H1 (cell line): ENCODE measurements around the gene SLC39A6. TPM values are rescaled to one million over a fixed set of nuclear protein-coding genes. Genes with fewer than 3 reads are reported as not detected.

ENCODE experiments used
- CTCF ChIA-PET: fragments of 300-600 bp; sonication (Branson Sonifier 250); formaldehyde crosslinking; loops from one replicate; lab custom pipeline; 2021; ENCODE audit not compliant: partially characterized antibody; lab: Charles Lee
- POLR2A ChIA-PET: fragments of 300-600 bp; sonication (Branson Sonifier 250); formaldehyde crosslinking; loops from one replicate; lab custom pipeline; 2021; ENCODE audit warnings: inconsistent platforms; ENCODE audit not compliant: partially characterized antibody; lab: Charles Lee
- DNase-seq, 2 experiments: peaks; one replicate each; pipeline versions ENCODE4 v3.0.0 to v3.0.0-alpha.2; 2010 to 2022; ENCODE audit warnings: low spot score in 2 of 2, low read depth in 1 of 2, mixed read lengths in 1 of 2
- FAIRE-seq: peaks from 2 replicates; lab custom pipeline; 2011; peaks lifted over from hg19 to GRCh38; lab: Jason Lieb, UNC
- H2AFZ ChIP-seq: 2 replicates; pipeline ENCODE4 v1.8.1; 2012; ENCODE audit warnings: low read length, inconsistent platforms
- H2AK5ac ChIP-seq: 2 replicates; pipeline ENCODE4 v1.6.1; 2013; ENCODE audit warnings: low read depth, low read length
- H2BK120ac ChIP-seq: replicated peaks from 2 replicates; pipeline ENCODE3; 2013; ENCODE audit warnings: low read depth, low read length, inconsistent platforms
- H2BK12ac ChIP-seq: 2 replicates; pipeline ENCODE4 v1.6.1; 2013; ENCODE audit warnings: low read depth, low read length
- H2BK15ac ChIP-seq: 2 replicates; pipeline ENCODE4 v1.6.1; 2013; ENCODE audit warnings: low read length
- H2BK20ac ChIP-seq: 2 replicates; pipeline ENCODE4 v1.6.1; 2013; ENCODE audit warnings: low read length
- H2BK5ac ChIP-seq: 2 replicates; pipeline ENCODE4 v1.6.1; 2013; ENCODE audit warnings: low read depth, low read length
- H3K14ac ChIP-seq: 2 replicates; pipeline ENCODE4 v1.6.1; 2013; ENCODE audit warnings: inconsistent platforms; ENCODE audit not compliant: insufficient read length
- H3K18ac ChIP-seq: 2 replicates; pipeline ENCODE4 v1.6.1; 2013; ENCODE audit warnings: low read length; ENCODE audit errors: extremely low read depth
- H3K23ac ChIP-seq: 2 replicates; pipeline ENCODE4 v1.6.1; 2013; ENCODE audit warnings: inconsistent platforms; ENCODE audit not compliant: insufficient read length
- H3K23me2 ChIP-seq: 2 replicates; pipeline ENCODE4 v1.6.1; 2013; ENCODE audit warnings: low read depth, low read length
- H3K27ac ChIP-seq: 2 replicates; pipeline ENCODE4 v1.6.1; 2011; ENCODE audit warnings: low read depth, low read length, inconsistent platforms
- H3K27me3 ChIP-seq, 4 experiments: replicated peaks in 1 of 4; 1 replicate in 1 of 4; 2 replicates in 3 of 4; pipeline versions ENCODE4 v1.6.1 to v1.8.1; 2011 to 2013; ENCODE audit warnings: low read length in 3 of 4, mild to moderate bottlenecking in 3 of 4, inconsistent platforms in 2 of 4, mixed read lengths in 2 of 4, moderate library complexity in 1 of 4; ENCODE audit not compliant: control insufficient read depth in 3 of 4, insufficient read depth in 3 of 4; ENCODE audit errors: extremely low read depth in 1 of 4
- H3K36me3 ChIP-seq, 4 experiments: 2 replicates each; pipeline versions ENCODE4 v1.6.1 to v1.8.1; 2011 to 2013; ENCODE audit warnings: mild to moderate bottlenecking in 4 of 4, low read length in 3 of 4, moderate library complexity in 2 of 4, control low read depth in 1 of 4, inconsistent platforms in 1 of 4; ENCODE audit not compliant: insufficient read depth in 4 of 4, control insufficient read depth in 2 of 4
- H3K4ac ChIP-seq: replicated peaks from 2 replicates; pipeline ENCODE3; 2013; ENCODE audit warnings: low read length, low read depth, mixed read lengths, inconsistent platforms; ENCODE audit not compliant: insufficient read length
- H3K4me1 ChIP-seq, 4 experiments: replicated peaks in 1 of 4; 1 replicate in 1 of 4; 2 replicates in 3 of 4; pipeline versions ENCODE4 v1.6.1 to v1.8.1; 2011 to 2013; ENCODE audit warnings: low read length in 3 of 4, inconsistent platforms in 2 of 4, mixed read lengths in 1 of 4; ENCODE audit not compliant: insufficient read depth in 4 of 4, control insufficient read depth in 3 of 4
- H3K4me2 ChIP-seq, 2 experiments: 2 replicates each; pipeline versions ENCODE4 v1.6.1 to v1.8.1; 2011 to 2013; ENCODE audit warnings: low read depth in 2 of 2, low read length in 2 of 2, control low read depth in 1 of 2, inconsistent platforms in 1 of 2, mild to moderate bottlenecking in 1 of 2; ENCODE audit not compliant: insufficient read depth in 1 of 2
- H3K4me3 ChIP-seq, 4 experiments: fragments of 200-600, 300-600 bp in 1 of 4; sonication (generic), shearing (Covaris generic), sonication (Bioruptor Twin) in 1 of 4; 2 replicates each; pipeline versions ENCODE4 v1.5.1 to v1.8.1; 2011 to 2016; ENCODE audit warnings: low read length in 4 of 4, low read depth in 3 of 4, control low read depth in 2 of 4, inconsistent platforms in 2 of 4, mild to moderate bottlenecking in 2 of 4, mixed read lengths in 1 of 4, moderate library complexity in 1 of 4; ENCODE audit not compliant: insufficient read depth in 2 of 4; ENCODE audit errors: extremely low read depth in 1 of 4
- H3K56ac ChIP-seq: replicated peaks from 2 replicates; pipeline ENCODE3; 2013; ENCODE audit warnings: low read depth, mild to moderate bottlenecking, mixed read lengths, low read length, inconsistent platforms; ENCODE audit not compliant: insufficient read length
- H3K79me1 ChIP-seq: 2 replicates; pipeline ENCODE4 v1.6.1; 2013; ENCODE audit warnings: low read depth, low read length, control low read depth
- H3K79me2 ChIP-seq, 2 experiments: 2 replicates each; pipeline versions ENCODE4 v1.6.1 to v1.8.1; 2012 to 2013; ENCODE audit warnings: low read length in 2 of 2, mild to moderate bottlenecking in 2 of 2, inconsistent platforms in 1 of 2; ENCODE audit not compliant: insufficient read depth in 2 of 2, control insufficient read depth in 1 of 2
- H3K9ac ChIP-seq, 4 experiments: replicated peaks in 1 of 4; 1 replicate in 1 of 4; 2 replicates in 3 of 4; pipeline versions ENCODE4 v1.6.1 to v1.8.1; 2011 to 2013; ENCODE audit warnings: low read depth in 3 of 4, low read length in 3 of 4, control low read depth in 2 of 4, mild to moderate bottlenecking in 2 of 4, moderate library complexity in 2 of 4, inconsistent platforms in 1 of 4; ENCODE audit errors: extremely low read depth in 1 of 4
- H3K9me3 ChIP-seq, 2 experiments: 2 replicates each; pipeline versions ENCODE4 v1.6.1 to v1.8.1; 2012 to 2013; ENCODE audit warnings: mild to moderate bottlenecking in 2 of 2, moderate library complexity in 2 of 2, control low read depth in 1 of 2, inconsistent platforms in 1 of 2, low read depth in 1 of 2, low read length in 1 of 2, mixed read lengths in 1 of 2; ENCODE audit not compliant: insufficient read depth in 2 of 2
- H4K20me1 ChIP-seq, 2 experiments: replicated peaks in 1 of 2; 2 replicates each; pipeline versions ENCODE3 to v1.8.1; 2011 to 2013; ENCODE audit warnings: inconsistent platforms in 2 of 2, low read length in 2 of 2, mild to moderate bottlenecking in 1 of 2; ENCODE audit not compliant: insufficient read depth in 2 of 2, control insufficient read depth in 1 of 2
- H4K5ac ChIP-seq: 2 replicates; pipeline ENCODE4 v1.6.1; 2013; ENCODE audit warnings: low read length, low read depth, mixed read lengths, inconsistent platforms; ENCODE audit not compliant: insufficient read length
- H4K8ac ChIP-seq: 2 replicates; pipeline ENCODE4 v1.8.0; 2013; ENCODE audit warnings: mild to moderate bottlenecking, moderate library complexity, low read length, inconsistent platforms; ENCODE audit not compliant: insufficient read depth; ENCODE audit errors: extremely low read depth
- H4K91ac ChIP-seq: replicated peaks from 2 replicates; pipeline ENCODE3; 2013; ENCODE audit warnings: low read length, mixed read lengths, inconsistent platforms; ENCODE audit not compliant: insufficient read length
- ASH2L ChIP-seq: fragments of 200-600, 300-600 bp; sonication (generic); IDR thresholded peaks from one replicate; pipeline ENCODE4 v1.7.1; 2017; ENCODE audit warnings: low read length
- BCL11A ChIP-seq, 2 experiments: IDR thresholded peaks; one replicate each; pipeline ENCODE4 v1.6.1; 2011; ENCODE audit warnings: low read depth in 2 of 2, low read length in 2 of 2, mild to moderate bottlenecking in 2 of 2
- HDAC2 ChIP-seq, 2 experiments: fragments of 300-600 bp in 1 of 2; sonication (generic) in 1 of 2; IDR thresholded peaks; 2 replicates each; pipeline ENCODE4 v1.6.1; 2011 to 2012; ENCODE audit warnings: low read depth in 2 of 2, low read length in 2 of 2, mild to moderate bottlenecking in 2 of 2, moderate library complexity in 2 of 2, borderline replicate concordance in 1 of 2, inconsistent platforms in 1 of 2
- RAD21 ChIP-seq, 2 experiments: IDR thresholded peaks in 1 of 2; conservative IDR thresholded peaks in 1 of 2; 2 replicates each; pipeline ENCODE4 v1.6.1; 2011; ENCODE audit warnings: low read depth in 2 of 2, low read length in 2 of 2, improper control_type of control experiment in 1 of 2, inconsistent platforms in 1 of 2, mild to moderate bottlenecking in 1 of 2, moderate library complexity in 1 of 2
- RBBP5 ChIP-seq: IDR thresholded peaks from 2 replicates; pipeline ENCODE4 v1.7.1; 2012; ENCODE audit warnings: low read depth, mild to moderate bottlenecking, inconsistent platforms, low read length, moderate library complexity, borderline replicate concordance
- SAP30 ChIP-seq: fragments of 300-600 bp; sonication (generic); IDR thresholded peaks from 2 replicates; pipeline ENCODE4 v1.7.1; 2012; ENCODE audit warnings: low read length, moderate library complexity, mild to moderate bottlenecking, inconsistent platforms; ENCODE audit not compliant: insufficient read depth, insufficient replicate concordance
- SP2 ChIP-seq: IDR thresholded peaks from 2 replicates; pipeline ENCODE4 v1.6.1; 2012; ENCODE audit warnings: mild to moderate bottlenecking, low read length, inconsistent platforms
- SP4 ChIP-seq: IDR thresholded peaks from 2 replicates; pipeline ENCODE4 v1.6.1; 2012; ENCODE audit warnings: low read length, inconsistent platforms
- TAF7 ChIP-seq: optimal IDR thresholded peaks from 2 replicates; pipeline ENCODE3; 2011; ENCODE audit warnings: low read depth, mild to moderate bottlenecking, inconsistent platforms, low read length, moderate library complexity, borderline replicate concordance
- TBP ChIP-seq: IDR thresholded peaks from 2 replicates; pipeline ENCODE4 v1.6.1; 2011; ENCODE audit warnings: low read depth, low read length, improper control_type of control experiment
- TEAD4 ChIP-seq: IDR thresholded peaks from 2 replicates; pipeline ENCODE4 v1.6.1; 2012; ENCODE audit warnings: low read depth, low read length, inconsistent platforms, mixed read lengths
- ZNF274 ChIP-seq: IDR thresholded peaks from 2 replicates; pipeline ENCODE4 v1.7.0; 2012; ENCODE audit warnings: low read length, borderline replicate concordance; ENCODE audit errors: extremely low read depth
- WGBS, 2 experiments: shearing (Covaris generic) in 1 of 2; methylation state at CpG; one replicate each; pipeline versions ENCODE4 v1.1.6 to v1.1.7; 2013 to 2015; ENCODE audit warnings: low lambda C conversion rate in 2 of 2, mixed read lengths in 2 of 2, inconsistent platforms in 1 of 2, low coverage in 1 of 2, missing lambda C conversion rate in 1 of 2; ENCODE audit not compliant: insufficient replicate concordance in 2 of 2, insufficient coverage in 1 of 2, insufficient read length in 1 of 2; ENCODE audit errors: extremely low coverage in 1 of 2, missing lambda C conversion rate in 1 of 2; 5-methylcytosine and 5-hydroxymethylcytosine counted together
- polyA plus RNA-seq, 7 experiments: library from polyadenylated mRNA; depleted of rRNA in 3 of 7; stranded (reverse) in 5 of 7; unstranded in 2 of 7; fragments of >200 nt in 5 of 7; fragments of 200-250 nt in 2 of 7; gene quantifications; 1 replicate in 5 of 7; 2 replicates in 1 of 7; 4 replicates in 1 of 7; pipeline versions ENCODE4 v1.2.1 to v1.2.3, GENCODE V29; 2011 to 2013; ENCODE audit warnings: missing spikeins in 2 of 7, mixed read lengths in 2 of 7
- total RNA-seq: library from RNA; stranded (reverse); fragmentation: NEBNext Ultra II Directional; extraction: Animal tissue kit (Norgen Biotek cat#: 25700); gene quantifications from 2 replicates; pipeline ENCODE4 v1.2.1, GENCODE V29; 2021

The SLC39A6 gene
- total and polyA plus RNA-seq, 2 of the 8 experiments (the other 6 are each of a cell fraction or from before 2014, with no cell fraction given), result 36.8 to 55.4 TPM

DNA sequence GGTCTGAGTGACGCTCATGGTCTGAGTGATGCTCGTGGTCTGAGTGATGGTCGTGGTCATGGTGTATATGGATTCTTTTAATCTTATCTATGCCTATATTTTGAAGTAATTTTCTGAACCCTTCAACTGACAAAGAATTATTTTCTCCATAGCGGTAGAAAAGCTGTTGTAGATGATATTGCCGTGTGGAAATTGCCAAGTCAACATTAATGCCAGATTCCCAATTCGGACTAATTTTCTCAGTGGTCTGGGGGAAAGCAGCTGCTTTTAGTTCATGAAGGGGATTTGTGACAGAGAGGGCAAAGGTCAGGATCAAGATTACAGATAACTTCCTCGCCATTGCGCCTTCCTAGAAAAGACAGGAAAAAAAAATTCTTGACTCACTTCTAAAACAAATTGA, 2.5 kb downstream of the SLC39A6 start:
- H3K4me2 ChIP-seq, result no peak overlapping the region
- no peak overlapping the region for H4K5ac ChIP-seq
- H3K79me2 ChIP-seq, result peaks cover 23 to 47% of the 10 kb centered on the region in 2 experiments
- H2BK120ac ChIP-seq, result no peak overlapping the region
- H3K36me3 ChIP-seq, result peaks cover 2 to 34% (median 16%) of the 10 kb centered on the region in 4 experiments; a peak in 5 of 8 replicates
- WGBS, 2 experiments, result 87% methylated on average over 8 of the region's 8 CpGs; no CpG with 5 or more reads in 1 of the 2 experiments
- no peak overlapping the region for H3K56ac ChIP-seq
- H3K27ac ChIP-seq, result no peak overlapping the region
- H2BK20ac ChIP-seq, result no peak overlapping the region
- H3K27me3 ChIP-seq, result 0 out of 7 replicates have a peak, but pooled peaks cover 0 to 2% (median 0%) of the 10 kb centered on the region in 4 experiments
- POLR2A ChIA-PET, result interaction anchor here (0.6 to 1.6 kb wide), 2 partner anchors 15 to 464 kb away, joined by 3 read pairs; no protein-coding TSS in a partner anchor
- H2BK12ac ChIP-seq, result no peak overlapping the region
- peaks cover 12% of the 10 kb centered on the region for H3K23me2 ChIP-seq
- CTCF ChIA-PET, result interaction anchor here (1.0 to 2.7 kb wide), 2 partner anchors 29 to 109 kb away, joined by 3 to 14 read pairs; no protein-coding TSS in a partner anchor
- H2AFZ ChIP-seq, result no peak overlapping the region
- peaks cover 5 to 22% of the 10 kb centered on the region in 2 experiments for H4K20me1 ChIP-seq
- H3K4ac ChIP-seq, result no peak overlapping the region
- H2BK15ac ChIP-seq, result no peak overlapping the region
- FAIRE-seq (no peak), DNase-seq (no peak)
- H3K4me3 ChIP-seq, result no peak overlapping the region
- no peak overlapping the region for H3K23ac ChIP-seq
- H3K9ac ChIP-seq, result no peak overlapping the region
- H3K14ac ChIP-seq, result no peak overlapping the region
- peaks cover 9% of the 10 kb centered on the region for H3K79me1 ChIP-seq
- no peak overlapping the region for H2AK5ac ChIP-seq
- no peak overlapping the region for H3K18ac ChIP-seq
- H2BK5ac ChIP-seq, result no peak overlapping the region
- H3K9me3 ChIP-seq, result no peaks in the 10 kb centered on the region
- peaks cover 0 to 6% (median 3%) of the 10 kb centered on the region in 4 experiments; a peak in 3 of 7 replicates for H3K4me1 ChIP-seq
- no peak overlapping the region for H4K8ac ChIP-seq
- no peak overlapping the region for H4K91ac ChIP-seq
- TF ChIP-seq ZNF274 (no peak), BCL11A (IDR thresholded peaks at IDR 0.05; ENCODE audit: low read depth in 2 of 2, low read length in 2 of 2) (no peak), SP4 (no peak), TAF7 (no peak), RBBP5 (no peak), SAP30 (no peak), SP2 (no peak), RAD21 (IDR thresholded peaks at IDR 0.05 in 1 of 2, conservative IDR thresholded peaks at IDR 0.05 in 1 of 2; ENCODE audit: low read depth in 2 of 2, low read length in 2 of 2) (no peak), TBP (no peak), HDAC2 (IDR thresholded peaks at IDR 0.05; ENCODE audit: borderline replicate concordance in 1 of 2, low read depth in 2 of 2, low read length in 2 of 2) (no peak), ASH2L (no peak), TEAD4 (no peak)
